Uterus (tissue), 2 donors: ENCODE measurements around the gene SYNGR2.

ENCODE experiments used
- POLR2A ChIP-seq, 2 donors: fragments of 450-650 bp; IDR thresholded peaks; one replicate each; pipeline ENCODE4 v1.6.1; 2016; ENCODE audit warnings: antibody characterized with exemption in 2 of 2, mild to moderate bottlenecking in 1 of 2, moderate library complexity in 1 of 2
- TF ChIP-seq, protein P1 (sequence below), 4 experiments: fragments of 200-600 bp in 2 of 4; fragments of 450-650 bp in 2 of 4; sonication (generic) in 2 of 4; IDR thresholded peaks; one replicate each; pipeline ENCODE4 v1.5.1; 2016 to 2019; ENCODE audit warnings: antibody characterized with exemption in 4 of 4, mild to moderate bottlenecking in 2 of 4, moderate library complexity in 1 of 4

- TF ChIP-seq POLR2A (IDR thresholded peaks at IDR 0.05), result no peak
- TF ChIP-seq, protein P1, sequence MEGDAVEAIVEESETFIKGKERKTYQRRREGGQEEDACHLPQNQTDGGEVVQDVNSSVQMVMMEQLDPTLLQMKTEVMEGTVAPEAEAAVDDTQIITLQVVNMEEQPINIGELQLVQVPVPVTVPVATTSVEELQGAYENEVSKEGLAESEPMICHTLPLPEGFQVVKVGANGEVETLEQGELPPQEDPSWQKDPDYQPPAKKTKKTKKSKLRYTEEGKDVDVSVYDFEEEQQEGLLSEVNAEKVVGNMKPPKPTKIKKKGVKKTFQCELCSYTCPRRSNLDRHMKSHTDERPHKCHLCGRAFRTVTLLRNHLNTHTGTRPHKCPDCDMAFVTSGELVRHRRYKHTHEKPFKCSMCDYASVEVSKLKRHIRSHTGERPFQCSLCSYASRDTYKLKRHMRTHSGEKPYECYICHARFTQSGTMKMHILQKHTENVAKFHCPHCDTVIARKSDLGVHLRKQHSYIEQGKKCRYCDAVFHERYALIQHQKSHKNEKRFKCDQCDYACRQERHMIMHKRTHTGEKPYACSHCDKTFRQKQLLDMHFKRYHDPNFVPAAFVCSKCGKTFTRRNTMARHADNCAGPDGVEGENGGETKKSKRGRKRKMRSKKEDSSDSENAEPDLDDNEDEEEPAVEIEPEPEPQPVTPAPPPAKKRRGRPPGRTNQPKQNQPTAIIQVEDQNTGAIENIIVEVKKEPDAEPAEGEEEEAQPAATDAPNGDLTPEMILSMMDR (IDR thresholded peaks at IDR 0.05), result no peak
Observed at GRCh38 chr17:78164748-78165607, 3.4 kb upstream of the SYNGR2 start.
